HG03558 (cell line): Measurements from ENCODE around the gene DNAJC12.
"Not testable (repeated sequence)": the region's sequence is repeated elsewhere in the genome, so short reads cannot be mapped to it uniquely, and the experiment has no call there.

Experiments used
- ATAC-seq: cut with Tn5 transposase; IDR thresholded peaks from one replicate; pipeline ENCODE4 v1.9.1; 2021; ENCODE audit warnings: moderate number of reproducible peaks; ENCODE audit not compliant: unreplicated experiment; ENCODE audit errors: extremely low read depth

The DNAJC12 gene

GRCh38 chr10:67837541-67838314, at the start of gene DNAJC12:
Gene DNAJC12 (minus strand): TSS chr10:67838188. CDS start chr10:67838011, 177 bp downstream.
- ATAC-seq = no peak

DNA sequence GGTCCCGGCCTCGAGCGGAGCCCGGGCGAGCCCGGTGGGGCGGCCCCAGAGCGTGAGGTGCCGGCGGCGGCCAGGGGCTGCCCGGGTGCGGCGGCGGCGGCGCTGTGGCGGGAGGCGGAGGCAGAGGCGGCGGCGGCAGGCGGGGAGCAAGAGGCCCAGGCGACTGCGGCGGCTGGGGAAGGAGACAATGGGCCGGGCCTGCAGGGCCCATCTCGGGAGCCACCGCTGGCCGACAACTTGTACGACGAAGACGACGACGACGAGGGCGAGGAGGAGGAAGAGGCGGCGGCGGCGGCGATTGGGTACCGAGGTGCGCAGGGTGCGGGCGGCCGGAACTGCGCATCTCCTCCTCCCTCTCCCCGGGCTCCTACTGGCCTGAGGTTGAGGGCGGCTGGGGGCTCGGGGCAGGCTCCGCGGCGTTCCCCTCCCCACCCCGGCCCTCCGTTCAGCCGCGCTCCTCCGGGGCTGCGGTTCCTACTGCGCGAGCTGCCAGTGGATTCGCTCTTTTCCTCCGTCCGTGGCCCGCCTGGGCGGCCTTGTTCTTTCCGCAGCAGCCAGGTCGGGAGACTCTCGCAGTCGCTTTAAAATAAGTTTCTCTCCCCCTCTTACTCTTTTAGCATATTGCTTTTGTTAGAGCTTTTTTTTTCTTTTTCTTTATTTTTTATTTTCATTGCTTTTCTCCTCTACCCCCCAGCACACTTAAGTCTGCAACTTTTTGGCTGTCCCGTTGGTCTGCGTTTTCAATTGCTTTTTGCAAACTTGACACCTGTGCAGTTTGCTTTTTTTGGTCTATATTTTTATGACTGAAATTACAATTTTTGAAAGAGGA, 47.1 kb upstream of the DNAJC12 start:
- ATAC-seq = peak; percentile 20

DNA sequence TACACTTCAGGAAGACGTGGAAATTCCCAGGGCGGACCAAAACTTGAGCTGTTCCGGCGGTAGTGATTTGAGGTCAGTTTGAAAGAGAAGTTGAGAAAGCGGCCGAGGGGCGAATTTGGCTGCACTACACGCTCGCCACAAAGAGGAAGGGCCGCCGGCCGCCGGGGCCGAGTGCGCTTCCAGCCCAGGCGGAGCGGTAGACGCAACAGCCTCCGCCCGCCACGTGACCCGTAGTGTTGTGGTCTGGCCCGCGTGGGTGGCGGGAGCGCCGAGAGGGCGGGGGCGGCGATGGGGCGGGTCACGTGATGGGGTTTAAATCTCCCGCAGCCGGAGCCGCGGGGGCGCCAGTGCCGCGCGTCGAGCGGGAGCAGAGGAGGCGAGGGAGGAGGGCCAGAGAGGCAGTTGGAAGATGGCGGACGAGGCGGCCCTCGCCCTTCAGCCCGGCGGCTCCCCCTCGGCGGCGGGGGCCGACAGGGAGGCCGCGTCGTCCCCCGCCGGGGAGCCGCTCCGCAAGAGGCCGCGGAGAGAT, 46.4 kb upstream of the DNAJC12 start, which contains the start of gene SIRT1:
SIRT1 (plus strand) TSS at position 344 of the 529 bp plus-strand sequence; CDS start at position 410, 66 bp downstream.
- peak; percentile 79 for ATAC-seq

DNA sequence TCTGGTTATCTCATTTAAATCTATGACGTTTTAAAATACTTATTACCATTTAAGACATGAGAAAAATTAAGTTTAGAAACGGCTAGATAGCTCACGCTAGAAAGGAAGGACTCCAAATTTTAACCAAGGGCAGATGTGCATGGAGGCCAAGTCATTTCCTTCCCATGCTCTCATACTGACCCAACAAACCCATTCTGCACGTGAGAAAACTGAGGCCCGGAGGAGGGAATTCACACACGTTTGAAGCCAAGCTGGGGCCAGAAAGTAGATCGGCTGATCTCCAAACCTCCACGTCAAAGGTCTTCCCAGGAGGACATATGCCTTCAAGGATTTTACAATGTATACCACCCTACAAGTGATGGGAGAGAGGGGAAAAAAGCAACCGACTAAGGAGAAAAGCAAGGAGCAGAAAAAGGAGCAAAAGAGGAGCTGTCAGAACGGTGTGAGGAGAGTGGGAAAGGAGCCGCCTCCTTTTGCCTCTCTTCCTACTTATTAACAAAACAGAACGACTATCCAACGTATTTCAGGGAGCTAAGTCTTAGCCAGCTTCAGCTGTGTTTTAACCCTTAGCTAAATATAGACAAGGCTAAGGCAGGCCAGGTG, 45.8 kb upstream of the DNAJC12 start:
- ATAC-seq = no peak

DNA sequence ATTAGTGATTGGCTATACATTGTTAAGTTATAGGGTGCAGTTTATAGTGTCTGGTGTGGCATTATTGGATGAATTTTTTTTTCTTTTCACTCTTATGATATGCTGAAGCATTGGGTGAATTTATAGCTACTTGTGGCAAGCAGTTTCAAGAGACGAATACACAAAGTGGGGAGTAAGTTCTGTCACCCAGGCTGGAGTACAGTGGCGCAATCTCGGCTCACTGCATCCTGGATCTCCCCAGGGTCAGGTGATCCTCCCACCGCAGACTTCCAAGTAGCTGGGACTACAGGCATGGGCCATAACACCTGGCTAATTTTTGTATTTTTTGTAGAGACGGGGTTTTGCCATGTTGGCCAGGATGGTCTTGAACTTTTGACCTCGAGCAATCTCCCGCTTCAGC, 40.1 kb upstream of the DNAJC12 start:
- ATAC-seq = no peak

- not testable (repeated sequence) for ATAC-seq
Observed at GRCh38 chr10:67877421-67877820, 39.4 kb upstream of the DNAJC12 start.

GRCh38 chr10:67875340-67876238, 37.6 kb upstream of the DNAJC12 start:
- no peak for ATAC-seq

DNA sequence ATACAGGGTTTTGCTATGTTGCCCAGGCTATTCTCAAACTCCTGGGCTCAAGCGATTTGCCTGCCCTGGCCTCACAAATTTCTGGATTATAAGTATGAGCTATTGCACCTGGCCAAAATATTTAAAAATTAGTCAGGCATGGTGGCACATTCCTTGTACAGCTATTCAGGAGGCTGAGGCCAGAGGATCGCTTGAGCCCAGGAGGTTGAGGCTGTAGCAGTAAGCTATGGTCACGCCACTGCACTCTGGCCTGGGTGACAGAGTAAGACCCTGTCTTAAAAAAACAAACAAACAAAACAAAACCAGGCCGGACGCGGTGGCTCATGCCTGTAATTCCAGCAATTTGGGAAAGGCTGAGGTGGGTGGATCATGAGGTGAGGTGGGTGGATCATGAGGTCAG, 32.0 kb upstream of the DNAJC12 start:
- no peak for ATAC-seq

GRCh38 chr10:67868132-67868531, 30.1 kb upstream of the DNAJC12 start:
- no peak for ATAC-seq

- ATAC-seq = no peak
Observed at GRCh38 chr10:67864607-67865371, 26.8 kb upstream of the DNAJC12 start.

DNA sequence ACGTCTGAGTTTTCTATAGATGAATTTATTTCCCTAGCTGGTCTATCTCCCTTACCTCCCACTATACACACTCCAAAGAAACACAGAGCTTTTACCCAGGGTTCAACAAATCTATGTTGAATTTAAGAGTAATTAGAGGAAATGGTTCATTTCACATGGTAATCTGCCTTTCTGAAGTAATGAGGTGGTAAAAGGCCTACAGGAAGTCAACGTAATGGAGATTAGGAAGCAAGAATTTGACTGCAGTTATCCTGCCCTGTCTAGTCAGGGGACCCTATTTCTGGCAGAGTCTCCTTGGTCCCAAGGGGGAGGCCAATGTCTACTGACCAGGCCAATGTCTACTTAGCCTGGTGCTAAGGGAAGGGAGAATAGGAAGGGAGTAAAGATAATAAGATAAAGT, 25.1 kb upstream of the DNAJC12 start:
- ATAC-seq = no peak

- no peak for ATAC-seq
Observed at GRCh38 chr10:67861750-67862432, 23.9 kb upstream of the DNAJC12 start.

GRCh38 chr10:67858971-67859370, 21.0 kb upstream of the DNAJC12 start:
- no peak for ATAC-seq

DNA sequence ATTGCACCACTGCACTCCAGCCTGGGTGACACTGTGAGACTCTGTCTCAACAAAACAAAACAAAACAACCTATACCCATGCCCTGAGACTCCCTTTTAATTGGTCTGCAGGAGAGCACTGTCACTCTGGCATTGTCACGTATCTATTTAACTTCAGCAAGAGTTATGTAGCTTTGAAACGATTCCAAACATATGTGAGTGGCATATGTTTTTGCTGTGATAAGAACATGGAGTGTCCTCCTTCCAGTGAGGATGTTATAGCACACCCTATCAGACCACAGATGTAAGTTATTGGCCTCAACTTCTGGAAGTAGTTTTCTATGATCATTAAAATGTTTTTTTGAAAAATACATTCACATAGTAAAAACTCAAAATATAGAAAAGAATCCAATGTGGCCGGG, 15.5 kb upstream of the DNAJC12 start:
- ATAC-seq = no peak

- ATAC-seq = no peak
Observed at GRCh38 chr10:67852761-67853160, 14.8 kb upstream of the DNAJC12 start.

GRCh38 chr10:67851186-67851585, 13.2 kb upstream of the DNAJC12 start:
- no peak for ATAC-seq

GRCh38 chr10:67849331-67850011, 11.5 kb upstream of the DNAJC12 start:
- peak; percentile 93 for ATAC-seq

DNA sequence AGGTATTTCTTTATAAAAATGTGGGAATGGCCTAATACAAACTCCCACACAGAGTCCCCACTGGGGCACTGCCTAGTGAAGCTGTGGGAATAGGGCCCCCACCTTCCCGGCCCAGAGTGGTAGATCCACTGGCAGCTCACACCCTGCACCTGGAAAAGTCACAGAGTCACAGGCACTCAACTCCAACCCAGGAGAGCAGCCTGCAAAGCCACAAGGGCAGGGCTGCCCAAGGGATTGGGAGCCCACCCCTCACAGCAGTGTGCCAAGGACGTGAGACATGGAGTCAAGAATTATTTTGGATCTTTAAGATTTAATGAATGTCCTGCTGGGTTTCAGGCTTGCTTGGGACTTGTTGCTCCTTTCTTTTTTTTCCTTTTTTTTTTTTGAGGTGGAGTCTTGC, 5.3 kb upstream of the DNAJC12 start:
- no peak for ATAC-seq
